PFSK-1 (cell line): ENCODE measurements around the gene MRPS33.

Experiments used
- FOXP2 ChIP-seq: optimal IDR thresholded peaks from 2 replicates; pipeline ENCODE3; 2011; ENCODE audit warnings: borderline replicate concordance, control low read depth, inconsistent platforms; ENCODE audit not compliant: insufficient read depth; ENCODE audit errors: extremely low read length, extremely low read depth
- POLR2AphosphoS5 ChIP-seq: IDR thresholded peaks from 2 replicates; pipeline ENCODE4 v1.6.1; 2012; ENCODE audit warnings: low read depth, mild to moderate bottlenecking, control low read depth, low read length, moderate library complexity
- SIN3A ChIP-seq: IDR thresholded peaks from 2 replicates; pipeline ENCODE4 v1.6.1; 2012; ENCODE audit warnings: mild to moderate bottlenecking, low read length, moderate library complexity, borderline replicate concordance; ENCODE audit not compliant: insufficient read depth
- TAF1 ChIP-seq: IDR thresholded peaks from 2 replicates; pipeline ENCODE4 v1.6.1; 2012; ENCODE audit warnings: low read length, control low read depth, borderline replicate concordance; ENCODE audit not compliant: insufficient read depth
- TF ChIP-seq, protein P1 (sequence below), 2 experiments: IDR thresholded peaks; 2 replicates each; pipeline versions ENCODE4 v1.6.1 to v1.8.0; 2011 to 2012; ENCODE audit warnings: low read depth in 2 of 2, low read length in 2 of 2, control low read depth in 1 of 2, inconsistent platforms in 1 of 2, mild to moderate bottlenecking in 1 of 2, moderate library complexity in 1 of 2; ENCODE audit not compliant: insufficient read depth in 1 of 2

The MRPS33 gene

GRCh38 chr7:141045842-141046620, 31.3 kb upstream of the MRPS33 start:
- TF ChIP-seq FOXP2 (no peak), POLR2AphosphoS5 (no peak)

DNA sequence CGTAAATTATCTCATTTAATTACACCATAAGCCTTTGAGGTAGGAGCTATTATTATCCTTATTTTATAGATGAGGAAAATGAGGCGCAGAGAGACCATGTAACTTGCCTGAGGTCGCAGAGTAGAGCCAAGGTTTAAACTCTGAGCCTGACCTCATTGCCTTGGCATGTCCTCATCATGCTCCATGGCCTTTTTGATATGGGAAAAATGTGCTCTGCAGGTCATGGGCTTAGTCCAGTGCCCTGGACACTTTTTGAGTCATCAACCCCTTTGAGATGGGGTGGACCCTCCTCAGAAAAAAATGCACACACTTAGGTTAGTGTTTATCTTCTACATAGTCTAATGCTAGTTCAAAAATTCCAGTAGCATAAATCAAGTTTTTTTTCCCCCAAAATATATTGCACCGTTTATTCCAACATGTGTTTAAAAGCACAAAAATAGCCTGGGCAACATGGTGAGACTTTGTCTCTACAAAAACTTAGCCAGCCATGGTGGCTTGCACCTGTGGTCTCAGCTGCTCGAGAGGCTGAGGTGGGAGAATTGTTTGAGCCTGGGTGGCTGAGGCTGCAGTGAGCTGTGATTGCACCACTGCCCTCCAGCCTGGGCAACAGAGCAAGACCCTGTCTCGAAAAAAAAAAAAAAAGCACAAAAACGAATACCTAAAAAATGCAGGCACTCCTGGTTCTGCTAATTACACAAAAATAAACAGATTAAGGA, 30.5 kb upstream of the MRPS33 start:
- no peak for TF ChIP-seq FOXP2
- TF ChIP-seq, protein P1, sequence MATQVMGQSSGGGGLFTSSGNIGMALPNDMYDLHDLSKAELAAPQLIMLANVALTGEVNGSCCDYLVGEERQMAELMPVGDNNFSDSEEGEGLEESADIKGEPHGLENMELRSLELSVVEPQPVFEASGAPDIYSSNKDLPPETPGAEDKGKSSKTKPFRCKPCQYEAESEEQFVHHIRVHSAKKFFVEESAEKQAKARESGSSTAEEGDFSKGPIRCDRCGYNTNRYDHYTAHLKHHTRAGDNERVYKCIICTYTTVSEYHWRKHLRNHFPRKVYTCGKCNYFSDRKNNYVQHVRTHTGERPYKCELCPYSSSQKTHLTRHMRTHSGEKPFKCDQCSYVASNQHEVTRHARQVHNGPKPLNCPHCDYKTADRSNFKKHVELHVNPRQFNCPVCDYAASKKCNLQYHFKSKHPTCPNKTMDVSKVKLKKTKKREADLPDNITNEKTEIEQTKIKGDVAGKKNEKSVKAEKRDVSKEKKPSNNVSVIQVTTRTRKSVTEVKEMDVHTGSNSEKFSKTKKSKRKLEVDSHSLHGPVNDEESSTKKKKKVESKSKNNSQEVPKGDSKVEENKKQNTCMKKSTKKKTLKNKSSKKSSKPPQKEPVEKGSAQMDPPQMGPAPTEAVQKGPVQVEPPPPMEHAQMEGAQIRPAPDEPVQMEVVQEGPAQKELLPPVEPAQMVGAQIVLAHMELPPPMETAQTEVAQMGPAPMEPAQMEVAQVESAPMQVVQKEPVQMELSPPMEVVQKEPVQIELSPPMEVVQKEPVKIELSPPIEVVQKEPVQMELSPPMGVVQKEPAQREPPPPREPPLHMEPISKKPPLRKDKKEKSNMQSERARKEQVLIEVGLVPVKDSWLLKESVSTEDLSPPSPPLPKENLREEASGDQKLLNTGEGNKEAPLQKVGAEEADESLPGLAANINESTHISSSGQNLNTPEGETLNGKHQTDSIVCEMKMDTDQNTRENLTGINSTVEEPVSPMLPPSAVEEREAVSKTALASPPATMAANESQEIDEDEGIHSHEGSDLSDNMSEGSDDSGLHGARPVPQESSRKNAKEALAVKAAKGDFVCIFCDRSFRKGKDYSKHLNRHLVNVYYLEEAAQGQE (IDR thresholded peaks at IDR 0.05; ENCODE audit: insufficient read depth in 1 of 2, low read depth in 2 of 2, low read length in 2 of 2) = no peak
- TF ChIP-seq TAF1 = no peak
- TF ChIP-seq POLR2AphosphoS5 = no peak

DNA sequence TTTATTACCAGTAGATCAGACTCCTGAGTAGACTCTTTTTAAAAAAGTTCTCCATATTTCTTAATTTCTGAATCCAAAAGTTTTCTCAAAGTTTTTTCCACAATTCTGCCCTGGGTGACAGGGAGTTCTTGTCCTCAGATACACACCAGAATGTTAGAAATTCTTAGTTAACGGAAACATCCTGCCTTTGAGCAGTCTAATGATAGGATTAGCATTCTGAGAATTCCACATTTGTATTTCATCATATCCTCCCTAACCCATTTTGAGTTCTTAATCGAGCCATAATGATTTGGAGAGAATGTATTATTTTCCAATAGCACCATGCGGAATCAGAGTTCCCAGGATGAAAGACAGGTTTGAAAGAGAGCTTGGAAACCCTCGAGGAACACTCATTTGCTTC, 28.9 kb upstream of the MRPS33 start:
- TF ChIP-seq SIN3A (no peak), TAF1 (no peak)

GRCh38 chr7:141042222-141043193, 27.8 kb upstream of the MRPS33 start:
- TF ChIP-seq FOXP2 (no peak), TAF1 (no peak), POLR2AphosphoS5 (no peak), SIN3A (no peak)

GRCh38 chr7:141039376-141039775, 24.6 kb upstream of the MRPS33 start:
- no peak for TF ChIP-seq FOXP2
- TF ChIP-seq TAF1 = no peak
- TF ChIP-seq, protein P1 (IDR thresholded peaks at IDR 0.05; ENCODE audit: insufficient read depth in 1 of 2, low read depth in 2 of 2, low read length in 2 of 2) = no peak
- TF ChIP-seq POLR2AphosphoS5 = no peak
- TF ChIP-seq SIN3A = no peak

GRCh38 chr7:141028767-141029166, 14.0 kb upstream of the MRPS33 start:
- TF ChIP-seq SIN3A = no peak
- TF ChIP-seq TAF1 = no peak
- TF ChIP-seq FOXP2 = no peak

GRCh38 chr7:141027043-141027442, 12.3 kb upstream of the MRPS33 start:
- TF ChIP-seq FOXP2 = no peak
- no peak for TF ChIP-seq SIN3A
- TF ChIP-seq TAF1 = no peak
- TF ChIP-seq, protein P1 (IDR thresholded peaks at IDR 0.05; ENCODE audit: insufficient read depth in 1 of 2, low read depth in 2 of 2, low read length in 2 of 2) = no peak
- no peak for TF ChIP-seq POLR2AphosphoS5
